GM12872 (cell line): ENCODE data around the gene SNRPA.

ENCODE experiments used
- CTCF ChIP-seq: IDR thresholded peaks from 3 replicates; pipeline ENCODE4 v1.5.1; 2011; ENCODE audit warnings: low read depth, mild to moderate bottlenecking, low read length, moderate library complexity; ENCODE audit not compliant: insufficient read depth

The SNRPA gene

GRCh38 chr19:40763526-40763925, 12.5 kb downstream of the SNRPA start:
- no peak for TF ChIP-seq CTCF

GRCh38 chr19:40763963-40764362, 13.0 kb downstream of the SNRPA start:
- no peak for TF ChIP-seq CTCF

GRCh38 chr19:40768869-40769268, 17.9 kb downstream of the SNRPA start:
- no peak for TF ChIP-seq CTCF

- TF ChIP-seq CTCF, result no peak
Measured at GRCh38 chr19:40774916-40775631, 24.1 kb downstream of the SNRPA start, which contains the start of gene MIA. MIA (plus strand) TSS chr19:40775521; CDS start chr19:40775543, 22 bp downstream.

GRCh38 chr19:40775632-40776022, 24.6 kb downstream of the SNRPA start:
- TF ChIP-seq CTCF, result no peak

GRCh38 chr19:40776364-40776763, 25.4 kb downstream of the SNRPA start:
- no peak for TF ChIP-seq CTCF

GRCh38 chr19:40776932-40777644, 26.1 kb downstream of the SNRPA start:
- no peak for TF ChIP-seq CTCF
